A673 (cell line): ENCODE results near the gene EQTN.

Source experiments
- EZH2 ChIP-seq: fragments of 200-600 bp; sonication (generic); IDR thresholded peaks from 2 replicates; pipeline ENCODE4 v1.6.1; 2017; ENCODE audit warnings: borderline replicate concordance, low read depth, mild to moderate bottlenecking, mixed read lengths, antibody characterized with exemption, low read length; ENCODE audit not compliant: poor library complexity, severe bottlenecking
- TF ChIP-seq, protein P1 (sequence below): fragments of 300-800, 200-600 bp; sonication (generic); conservative IDR thresholded peaks from 2 replicates; pipeline ENCODE4 v1.5.1; 2017; ENCODE audit warnings: low read depth, mild to moderate bottlenecking, antibody characterized with exemption, low read length, moderate library complexity, mixed read lengths

DNA sequence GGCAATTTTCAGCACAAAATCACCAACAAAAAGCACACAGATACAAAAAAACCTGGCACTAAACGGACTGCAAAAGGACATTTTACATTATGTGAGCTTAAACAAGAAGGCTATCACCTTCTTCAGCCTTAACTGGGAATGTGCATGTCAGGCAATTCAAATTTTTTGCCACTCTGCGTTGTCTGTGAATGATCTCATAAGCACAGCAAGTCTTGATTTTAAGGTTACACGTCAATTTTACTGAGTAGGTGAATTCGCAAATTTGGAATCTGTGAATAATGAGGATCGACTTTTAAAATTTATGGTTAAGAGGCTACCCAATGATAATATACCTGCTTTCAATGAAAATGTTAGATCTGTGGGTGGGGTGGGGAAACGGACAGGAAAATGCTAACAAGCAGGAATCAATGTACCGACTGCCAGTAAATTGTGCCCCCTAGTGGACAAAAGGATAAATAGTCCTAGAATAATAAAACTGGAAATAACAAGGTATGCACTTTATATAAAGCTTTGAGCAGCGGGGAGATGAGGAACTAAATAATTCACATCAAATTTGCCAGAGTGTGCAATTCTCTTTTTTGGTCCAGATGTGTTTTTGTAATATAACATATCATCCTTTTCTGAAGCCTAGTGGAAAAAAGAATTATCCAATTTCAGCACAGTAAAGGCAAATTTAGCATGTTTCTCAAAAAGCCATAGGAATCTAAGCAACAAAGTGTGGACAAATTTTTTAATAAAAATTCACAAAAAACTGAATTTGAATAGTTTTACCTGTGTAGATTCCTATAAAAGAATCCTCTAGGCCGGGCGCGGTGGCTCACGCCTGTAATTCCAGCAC, 20.5 kb downstream of the EQTN start:
- TF ChIP-seq, protein P1, sequence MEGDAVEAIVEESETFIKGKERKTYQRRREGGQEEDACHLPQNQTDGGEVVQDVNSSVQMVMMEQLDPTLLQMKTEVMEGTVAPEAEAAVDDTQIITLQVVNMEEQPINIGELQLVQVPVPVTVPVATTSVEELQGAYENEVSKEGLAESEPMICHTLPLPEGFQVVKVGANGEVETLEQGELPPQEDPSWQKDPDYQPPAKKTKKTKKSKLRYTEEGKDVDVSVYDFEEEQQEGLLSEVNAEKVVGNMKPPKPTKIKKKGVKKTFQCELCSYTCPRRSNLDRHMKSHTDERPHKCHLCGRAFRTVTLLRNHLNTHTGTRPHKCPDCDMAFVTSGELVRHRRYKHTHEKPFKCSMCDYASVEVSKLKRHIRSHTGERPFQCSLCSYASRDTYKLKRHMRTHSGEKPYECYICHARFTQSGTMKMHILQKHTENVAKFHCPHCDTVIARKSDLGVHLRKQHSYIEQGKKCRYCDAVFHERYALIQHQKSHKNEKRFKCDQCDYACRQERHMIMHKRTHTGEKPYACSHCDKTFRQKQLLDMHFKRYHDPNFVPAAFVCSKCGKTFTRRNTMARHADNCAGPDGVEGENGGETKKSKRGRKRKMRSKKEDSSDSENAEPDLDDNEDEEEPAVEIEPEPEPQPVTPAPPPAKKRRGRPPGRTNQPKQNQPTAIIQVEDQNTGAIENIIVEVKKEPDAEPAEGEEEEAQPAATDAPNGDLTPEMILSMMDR: peak; percentile 60
- TF ChIP-seq EZH2: no peak
